HG02642 (cell line): Measurements from ENCODE around the gene STBD1.
"Not testable (repeated sequence)": the region's sequence is repeated elsewhere in the genome, so short reads cannot be mapped to it uniquely, and the experiment has no call there.

Experiments used
- ATAC-seq: cut with Tn5 transposase; IDR thresholded peaks from one replicate; pipeline ENCODE4 v1.9.1; 2021; ENCODE audit warnings: mild to moderate bottlenecking; ENCODE audit not compliant: unreplicated experiment, poor library complexity

STBD1 gene

DNA sequence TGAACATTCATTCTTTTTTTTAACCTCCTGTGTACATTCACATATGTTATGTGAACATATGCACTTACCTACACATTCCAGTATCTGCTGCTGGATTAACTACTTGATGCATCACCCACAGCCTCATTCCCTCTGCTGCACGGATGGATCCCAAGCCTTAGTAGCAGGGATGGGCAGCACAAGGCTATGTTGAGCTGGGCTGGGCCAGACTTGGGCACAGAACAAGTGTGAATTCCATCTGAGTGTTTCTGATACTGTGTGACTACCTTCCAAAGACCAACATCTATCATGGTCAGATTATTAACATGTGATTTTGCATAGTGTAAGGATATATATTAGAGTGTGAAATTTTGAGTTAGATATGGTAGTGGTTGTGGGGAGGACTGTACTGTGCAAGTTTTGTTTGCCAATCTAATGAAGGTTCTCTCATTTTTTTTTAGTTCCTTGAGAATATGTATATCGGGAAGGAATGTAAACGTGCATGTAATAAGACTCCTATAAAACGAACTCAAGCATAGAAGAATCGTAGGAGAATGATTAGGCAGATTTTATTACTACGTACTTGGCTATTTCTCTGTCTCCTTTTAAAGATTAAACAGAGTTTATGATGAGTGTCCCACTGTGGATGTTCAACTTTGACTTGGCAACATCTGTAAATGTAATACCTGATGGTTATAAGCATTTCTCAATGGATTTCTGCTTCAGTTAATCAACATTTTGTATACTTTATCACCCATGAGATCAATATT is 23.4 kb upstream of the STBD1 start:
- no peak for ATAC-seq

DNA sequence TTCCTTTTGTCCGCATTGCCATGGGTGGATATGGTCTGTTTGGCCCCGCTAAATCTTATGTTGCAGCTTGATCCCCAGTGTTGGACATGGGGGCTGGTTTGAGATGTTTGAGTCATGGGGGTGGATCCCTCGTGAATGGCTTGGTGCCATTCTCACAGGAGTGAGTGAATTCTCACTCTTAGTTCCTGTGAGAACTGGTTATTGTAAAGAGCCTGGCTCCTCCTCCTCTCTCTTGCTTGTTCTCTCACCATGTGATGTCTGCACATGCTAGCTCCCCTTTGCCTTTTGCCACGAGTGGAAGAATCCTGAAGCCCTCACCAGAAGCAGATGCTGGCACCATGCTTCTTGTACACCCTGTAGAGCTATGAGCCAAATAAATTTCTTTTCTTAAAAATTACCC is 22.6 kb upstream of the STBD1 start:
- ATAC-seq = no peak

DNA sequence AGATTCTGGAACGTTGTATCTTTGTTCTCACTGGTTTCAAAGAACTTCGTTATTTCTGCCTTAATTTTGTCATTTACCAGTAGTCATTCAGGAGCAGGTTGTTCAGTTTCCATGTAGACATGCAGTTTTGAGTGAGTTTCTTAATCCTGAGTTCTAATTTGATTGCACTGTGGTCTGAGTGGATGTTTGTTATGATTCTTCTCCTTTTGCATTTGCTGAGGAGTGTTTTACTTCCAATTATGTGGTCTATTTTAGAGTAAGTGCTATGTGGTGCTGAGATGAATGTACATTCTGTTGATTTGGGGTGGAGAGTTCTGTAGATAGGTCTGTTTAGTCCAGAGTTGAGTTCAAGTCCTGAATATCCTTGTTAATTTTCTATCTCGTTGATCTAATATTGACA is 18.7 kb upstream of the STBD1 start:
- ATAC-seq = not testable (repeated sequence)

DNA sequence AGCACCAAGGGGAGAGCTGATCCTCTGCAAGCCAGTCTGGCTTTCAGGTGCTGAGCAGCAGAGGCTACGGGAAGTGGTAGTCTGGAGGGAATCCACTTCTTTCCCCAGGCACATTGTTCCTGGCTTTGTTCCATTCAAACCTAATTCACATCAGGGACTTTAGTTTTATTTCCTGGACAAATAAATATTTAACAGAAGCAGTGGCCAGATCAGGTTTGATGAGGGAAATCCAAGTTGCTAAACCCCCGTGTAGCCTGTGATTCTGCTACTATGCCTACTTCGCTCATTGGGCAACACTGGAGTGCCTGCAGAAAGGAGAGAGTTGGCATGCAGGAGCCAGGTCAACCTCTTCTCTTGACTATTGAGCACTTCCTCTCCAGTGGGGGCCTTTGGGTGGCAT is 13.8 kb upstream of the STBD1 start:
- no peak for ATAC-seq

DNA sequence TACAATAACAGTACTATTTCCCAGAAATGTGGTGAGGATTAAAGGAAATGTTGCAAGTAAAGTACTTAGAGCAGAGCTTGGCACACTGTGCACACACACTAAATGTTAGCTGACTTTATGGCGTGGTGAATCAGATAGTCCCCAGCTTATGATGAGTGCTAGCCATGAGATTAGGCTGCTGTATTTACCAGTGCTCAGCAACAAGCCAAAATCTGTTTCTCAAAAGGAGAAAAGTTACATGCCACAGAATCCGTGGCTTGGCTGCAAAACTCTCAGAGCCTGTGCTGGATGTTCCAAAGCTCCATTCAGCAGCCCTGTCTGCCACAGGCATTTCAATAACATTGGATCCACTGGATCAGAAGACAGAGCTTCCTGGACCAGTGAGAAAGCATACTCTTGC is 12.8 kb upstream of the STBD1 start:
- ATAC-seq = no peak

DNA sequence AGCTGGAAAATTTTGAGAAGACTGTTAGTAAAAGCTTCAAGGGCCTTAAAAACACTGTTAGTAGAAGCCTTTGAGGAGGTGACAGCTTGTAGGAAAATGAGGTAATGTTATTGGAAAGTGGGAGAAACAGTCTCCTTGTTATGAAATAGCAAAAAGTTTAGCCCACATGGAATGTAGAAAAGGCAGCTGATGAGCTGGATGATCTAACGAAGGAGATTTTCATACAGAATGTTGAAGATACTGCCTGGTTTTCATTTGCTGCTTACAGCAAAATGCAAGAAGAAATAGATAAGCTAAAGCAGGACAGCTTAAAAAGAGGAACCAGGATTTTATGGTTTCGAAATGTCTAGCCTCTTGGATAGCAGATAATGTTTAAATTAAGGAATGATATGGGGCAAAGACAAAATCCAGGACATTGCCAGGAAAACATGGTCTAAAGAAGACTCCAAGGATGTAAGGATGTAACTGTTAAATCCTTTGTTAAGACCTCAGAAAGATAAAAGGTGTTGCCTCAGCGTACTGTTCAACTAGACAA is 10.2 kb upstream of the STBD1 start:
- no peak for ATAC-seq

DNA sequence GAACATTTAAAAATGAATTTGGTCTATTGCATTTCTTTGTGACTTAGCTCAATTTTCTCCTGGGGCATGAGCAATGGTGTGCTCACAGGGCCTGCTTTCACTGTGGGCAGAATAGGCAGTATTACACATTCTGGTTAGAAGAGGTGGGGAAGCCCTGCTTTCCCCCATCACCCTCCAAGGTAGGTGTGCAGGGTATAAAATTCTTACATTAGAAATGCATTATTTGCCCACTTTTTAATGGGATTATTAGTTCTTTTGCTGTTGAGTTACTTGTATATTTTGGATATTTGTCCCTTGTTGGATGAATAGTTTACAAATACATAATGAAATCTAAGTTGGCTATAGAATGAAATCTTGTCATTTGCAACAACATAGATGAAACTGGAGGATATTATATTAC is 8.3 kb upstream of the STBD1 start:
- no peak for ATAC-seq

DNA sequence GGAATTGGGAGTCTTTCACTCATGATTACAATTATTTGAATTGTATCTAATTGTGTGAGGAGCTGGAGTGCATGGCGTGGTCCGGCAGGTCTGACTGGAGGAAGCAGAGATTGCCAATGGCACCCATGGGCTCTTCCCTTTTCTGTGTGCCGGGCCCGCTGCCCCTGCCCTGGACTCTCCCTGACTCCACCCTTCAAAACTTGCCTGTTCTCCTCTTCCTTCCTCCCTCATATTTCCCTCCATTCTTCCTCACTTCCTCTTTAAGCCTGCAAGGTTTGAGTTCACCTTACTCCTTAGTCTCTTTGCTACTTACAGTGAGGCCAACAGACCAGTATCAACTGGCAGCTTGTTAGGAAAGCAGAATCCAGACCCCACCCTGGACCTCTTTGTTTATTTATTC is 6.5 kb upstream of the STBD1 start:
- no peak for ATAC-seq

DNA sequence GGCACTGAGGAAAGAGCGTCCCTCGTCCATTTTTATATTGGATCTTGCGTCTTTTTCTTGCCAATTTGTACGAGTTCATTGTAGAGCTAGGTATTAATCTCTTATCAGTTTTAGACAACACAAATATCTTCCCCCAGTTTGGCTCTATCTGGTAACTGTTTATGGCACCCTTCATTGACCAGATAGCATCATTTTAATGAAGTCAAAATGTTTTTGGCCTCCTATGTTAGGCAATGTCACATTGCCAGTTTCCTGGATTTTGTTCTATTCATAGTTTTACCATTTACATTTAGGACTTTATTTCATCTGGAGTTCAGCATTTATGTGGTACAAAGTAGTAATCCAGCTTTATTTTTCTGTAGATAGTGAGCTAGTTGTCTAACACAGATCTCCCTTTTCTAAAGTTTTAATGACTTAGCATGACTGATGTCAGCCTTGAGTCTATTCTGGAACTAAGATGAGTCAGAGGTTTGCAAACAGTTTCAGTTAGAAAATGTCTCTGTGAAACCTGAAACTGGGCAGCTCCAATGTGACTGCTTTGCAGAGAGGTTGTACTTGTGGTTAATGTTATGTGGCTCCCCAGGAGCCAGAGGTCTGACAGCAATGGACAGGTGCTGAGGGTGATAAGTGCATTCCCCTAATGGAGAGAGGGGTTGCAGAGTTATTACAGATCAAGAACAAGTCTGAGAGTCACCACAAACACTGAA is 5.3 kb upstream of the STBD1 start:
- ATAC-seq = peak; percentile 99

DNA sequence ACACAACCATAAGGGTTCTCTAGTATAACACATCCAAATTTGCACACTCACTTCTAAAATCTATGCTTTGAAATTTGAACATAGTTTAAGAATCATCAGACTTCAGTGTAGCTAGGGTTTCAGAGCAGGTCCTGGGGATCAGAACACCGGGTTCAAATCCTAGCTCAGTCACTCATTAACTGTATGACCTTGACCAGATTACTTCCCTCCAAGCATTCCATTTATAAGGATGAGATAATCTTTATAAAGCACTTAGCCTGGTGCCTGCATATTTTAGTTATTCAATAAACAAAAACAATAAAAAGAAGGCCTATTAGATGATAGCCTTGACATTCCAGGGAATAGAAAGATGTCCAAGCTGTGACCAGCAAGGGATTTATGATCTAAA is 4.8 kb upstream of the STBD1 start:
- ATAC-seq = no peak

DNA sequence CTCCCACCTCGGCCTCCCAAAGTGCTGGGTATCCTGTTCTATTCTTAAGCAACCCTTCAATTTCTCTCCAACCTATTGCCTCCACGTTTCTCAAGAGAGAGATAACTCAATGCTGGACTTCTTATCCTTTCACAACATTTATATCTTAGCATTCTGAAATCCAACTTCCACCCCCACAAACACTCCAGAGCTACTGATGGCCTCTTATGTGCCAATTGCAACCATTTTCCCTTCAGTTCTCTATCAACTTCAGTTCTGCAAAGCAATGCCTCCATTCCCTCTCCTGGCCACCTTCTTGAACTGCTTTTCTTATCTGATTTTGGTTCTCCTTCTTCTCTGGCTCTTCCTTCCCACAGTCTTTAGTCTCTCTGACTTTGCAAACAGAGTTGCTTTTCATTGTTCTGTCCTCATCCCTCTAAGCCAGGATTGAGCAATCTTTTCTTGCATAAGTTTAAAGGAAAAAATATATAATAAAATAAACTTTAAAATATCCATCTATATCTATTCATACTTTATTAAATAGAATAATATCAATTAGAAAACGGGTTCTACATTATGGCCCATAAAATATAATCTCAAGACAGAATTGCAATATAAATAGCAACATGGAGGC is 3.6 kb upstream of the STBD1 start:
- no peak for ATAC-seq

DNA sequence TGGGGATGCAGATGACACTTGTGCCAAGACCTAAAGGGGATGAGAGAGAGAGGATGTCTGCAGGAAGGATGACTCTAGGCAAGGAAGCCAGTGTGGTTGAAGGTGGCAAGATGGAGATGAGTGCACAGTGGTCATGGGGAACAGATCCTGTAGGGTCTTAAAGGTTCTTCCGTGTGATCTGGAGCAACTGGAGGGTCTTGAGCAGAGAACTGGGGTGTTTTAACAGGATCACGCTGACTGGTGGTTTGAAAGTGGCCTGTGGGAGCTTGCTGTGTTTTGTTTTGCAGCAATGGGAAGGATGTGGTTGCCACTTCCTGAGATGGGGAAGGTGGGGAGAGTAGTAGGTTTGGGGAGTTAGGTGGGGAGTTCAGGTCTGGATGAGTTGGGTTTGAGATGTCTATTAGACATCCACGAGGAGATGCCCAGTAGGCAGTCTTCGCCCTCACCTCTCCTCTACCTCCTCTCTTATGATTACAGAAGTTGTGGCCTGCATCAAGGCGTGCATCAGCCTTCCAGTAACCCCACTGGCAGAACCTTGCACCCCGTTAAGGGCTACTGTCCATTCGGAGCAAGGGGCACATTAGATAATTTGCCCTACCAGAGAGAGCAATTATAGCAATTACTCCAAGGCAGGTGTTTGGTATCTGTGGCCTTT is 1.4 kb upstream of the STBD1 start:
- no peak for ATAC-seq

DNA sequence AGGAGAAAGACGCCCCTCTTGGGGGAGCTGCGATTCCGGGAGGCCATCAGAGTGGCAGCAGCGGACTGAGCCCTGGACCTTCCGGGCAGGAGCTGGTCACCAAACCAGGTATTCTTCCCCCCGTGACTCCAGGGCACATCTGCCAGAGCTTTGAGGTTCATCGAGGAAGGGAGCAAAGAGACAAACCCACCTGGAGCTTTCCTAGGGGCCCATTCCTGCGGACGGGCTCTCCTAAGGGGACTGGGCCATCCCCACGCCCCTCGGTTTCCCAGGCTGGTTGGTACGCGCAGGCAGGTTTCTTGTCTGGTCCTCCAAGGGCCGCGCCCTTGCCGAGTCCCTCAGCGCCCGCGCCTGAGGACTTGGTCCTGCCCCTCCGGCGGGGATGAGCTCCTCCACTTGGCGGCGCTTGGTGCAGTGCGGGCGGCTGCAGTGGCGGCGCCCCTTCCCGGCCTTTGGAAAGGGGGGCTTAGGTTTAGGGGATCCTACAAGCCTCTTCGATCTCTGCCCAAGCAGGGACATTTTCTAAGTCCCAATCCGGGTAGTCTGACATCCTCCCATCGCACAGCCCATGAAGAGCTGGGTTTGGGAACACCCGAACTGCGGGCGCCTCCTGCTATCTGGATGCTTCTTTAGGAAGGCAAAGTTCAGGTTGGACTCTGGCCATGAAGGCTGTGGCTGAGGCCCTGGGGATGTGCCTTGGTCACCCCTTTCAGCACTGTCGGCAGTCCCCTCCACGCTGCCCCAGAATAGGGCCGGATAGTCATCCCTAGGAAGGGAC is 538 bp downstream of the STBD1 start:
- ATAC-seq = peak; percentile 39

DNA sequence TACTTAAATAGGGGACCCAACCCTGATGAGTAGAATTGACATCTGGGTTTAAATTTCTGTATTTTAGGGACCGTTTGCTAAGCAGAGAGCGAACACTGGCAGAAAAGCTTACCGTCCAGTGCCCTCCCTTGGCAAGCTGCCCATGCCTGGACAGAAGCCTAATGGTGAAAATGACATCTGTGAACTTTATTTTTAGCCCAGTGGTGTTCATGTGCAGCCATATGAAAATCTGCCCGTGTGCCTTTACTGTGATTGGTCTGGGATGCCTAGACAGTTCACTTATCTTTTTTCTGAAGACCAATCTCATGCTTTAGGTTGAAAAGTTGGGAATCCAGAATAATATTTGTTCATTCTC is 1.1 kb downstream of the STBD1 start:
- no peak for ATAC-seq

DNA sequence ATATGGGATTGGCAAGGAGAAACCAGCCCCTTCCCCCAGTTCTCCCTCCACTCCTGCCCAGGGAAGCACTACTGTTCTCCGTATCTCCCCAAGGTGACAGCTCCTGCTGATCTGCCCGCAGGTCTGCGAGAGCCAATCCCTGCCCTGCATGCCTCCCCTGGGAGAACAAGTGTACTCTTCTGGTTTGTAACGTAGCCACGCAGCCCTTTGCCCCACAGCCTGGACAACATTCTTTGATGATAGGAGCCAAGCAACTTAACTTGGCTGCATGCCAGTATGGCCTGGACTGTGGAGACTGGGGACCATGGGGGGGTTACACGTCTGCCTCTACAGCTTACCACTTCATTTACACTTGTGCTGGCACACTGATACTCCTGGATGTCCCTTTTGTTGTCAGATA is 2.0 kb downstream of the STBD1 start:
- ATAC-seq = no peak

DNA sequence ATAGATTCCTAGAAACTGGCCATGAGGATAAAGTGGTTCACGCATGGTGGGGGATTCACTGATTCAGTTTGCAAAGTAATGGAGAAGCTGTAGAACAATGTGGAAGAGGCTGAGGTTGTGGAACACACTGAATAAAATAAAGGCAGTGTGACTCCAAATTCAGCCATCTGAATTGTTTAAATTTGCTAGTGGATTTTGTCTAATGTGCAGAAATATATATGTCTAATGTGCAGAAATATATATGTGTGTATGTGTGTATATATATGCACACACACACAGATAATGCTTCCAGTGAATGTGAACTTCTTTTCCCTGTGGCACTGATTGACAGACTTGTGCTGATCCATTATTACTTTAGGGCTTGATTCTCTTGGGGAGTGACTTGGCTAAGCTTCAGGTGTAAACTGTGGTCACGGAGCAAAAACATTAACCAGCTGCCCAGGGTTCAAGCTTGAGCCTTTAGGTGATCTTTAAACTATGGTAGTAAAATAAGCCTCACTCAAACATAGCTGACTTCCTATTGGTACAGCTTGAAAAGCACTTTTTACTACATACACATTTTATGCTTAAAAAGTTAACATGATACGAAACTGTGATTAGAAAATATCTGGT is 3.5 kb downstream of the STBD1 start:
- ATAC-seq = no peak

DNA sequence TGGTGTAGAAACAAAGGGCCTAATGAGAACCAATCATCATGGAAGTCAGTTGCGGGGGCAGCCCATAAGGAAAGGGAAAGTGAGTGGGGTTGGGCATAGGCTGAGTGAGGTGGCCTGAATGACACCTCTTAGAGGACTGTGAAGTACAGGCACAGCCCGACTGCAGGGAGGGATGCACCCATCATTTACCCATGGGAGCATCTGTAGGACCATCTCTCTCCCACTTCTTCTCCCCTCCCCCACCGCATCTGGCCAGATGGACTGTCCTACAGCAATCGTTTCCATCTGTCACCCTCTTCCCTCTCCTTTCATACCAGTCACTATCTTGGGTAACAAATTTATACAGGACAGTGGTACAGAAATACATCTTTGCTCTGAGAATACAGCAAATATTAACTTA is 4.2 kb downstream of the STBD1 start:
- ATAC-seq = no peak

DNA sequence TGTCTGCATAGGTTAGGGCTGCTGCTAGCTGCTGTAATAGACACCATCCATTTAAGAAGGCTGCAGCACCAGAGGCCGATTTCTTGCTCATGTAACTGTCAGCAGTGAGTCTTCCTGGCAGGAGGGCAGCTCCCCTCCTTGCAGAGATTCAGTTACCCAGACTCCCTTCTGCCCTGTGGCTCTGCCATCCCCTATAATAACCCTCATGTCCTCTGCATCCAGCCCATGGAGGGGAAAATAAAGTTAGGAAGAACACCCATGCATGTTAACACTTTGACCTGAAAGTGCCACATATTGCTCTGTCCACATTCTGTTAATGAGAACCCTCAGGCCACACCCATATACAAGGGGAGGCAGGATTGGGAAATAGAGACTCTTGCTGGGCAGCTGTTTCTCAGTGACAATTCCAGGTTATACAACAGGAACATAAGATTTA is 5.4 kb downstream of the STBD1 start:
- ATAC-seq = no peak

DNA sequence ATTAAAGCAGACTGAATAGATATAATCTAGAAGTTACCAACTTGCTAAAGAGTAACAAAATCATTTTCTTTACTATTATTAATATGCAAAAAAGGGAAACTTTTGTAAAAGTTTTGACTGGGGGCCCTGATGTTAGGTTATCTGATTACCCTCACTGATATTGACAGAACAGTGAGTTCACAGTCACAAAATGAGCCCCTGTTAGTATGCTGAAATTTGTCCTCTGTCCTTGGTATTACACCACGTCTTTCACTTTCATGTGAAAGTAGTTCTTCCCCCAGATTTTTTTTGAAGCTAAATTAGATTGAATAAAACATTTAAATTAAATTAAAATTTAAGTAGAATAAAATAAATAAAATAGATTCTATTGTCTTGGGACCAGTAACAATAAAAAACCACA is 5.9 kb downstream of the STBD1 start:
- ATAC-seq = no peak

DNA sequence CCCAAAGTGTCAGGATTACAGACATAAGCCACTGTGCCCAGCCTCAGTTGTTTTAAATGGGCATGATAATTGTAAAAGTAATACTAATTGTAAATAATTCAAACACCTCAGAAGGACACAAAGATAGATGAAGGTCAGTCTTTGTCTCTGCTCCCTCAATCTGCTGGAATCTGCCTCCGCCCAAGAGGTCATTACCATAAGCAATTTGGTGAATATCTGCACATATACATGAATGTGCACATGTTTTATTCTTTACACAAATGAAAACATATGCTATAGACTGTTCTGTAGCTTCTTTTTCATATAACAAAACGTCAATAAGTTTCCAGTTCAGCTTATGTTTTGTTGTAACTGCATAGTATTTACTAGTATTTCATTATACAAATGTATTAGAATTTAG is 7.0 kb downstream of the STBD1 start:
- no peak for ATAC-seq
